MG63 (cell line): ENCODE results near the gene OLIG2. TPM values are rescaled to one million over a fixed set of nuclear protein-coding genes. Genes with fewer than 3 reads are reported as not detected.

Experiments used
- DNase-seq: peaks from one replicate; pipeline ENCODE4 v3.0.0-alpha.2; 2020
- H3K27me3 ChIP-seq: fragments of 250-450 bp; sonication (Bioruptor Pico); 2 replicates; pipeline ENCODE4 v1.5.1; 2020; ENCODE audit warnings: mild to moderate bottlenecking, moderate library complexity
- H3K36me3 ChIP-seq: fragments of 250-450 bp; sonication (Bioruptor Pico); 2 replicates; pipeline ENCODE4 v1.5.1; 2020; ENCODE audit warnings: mild to moderate bottlenecking, moderate library complexity
- H3K4me3 ChIP-seq: fragments of 250-450 bp; sonication (Bioruptor Pico); 2 replicates; pipeline ENCODE4 v1.5.1; 2020; ENCODE audit warnings: mild to moderate bottlenecking, moderate library complexity
- H3K9me3 ChIP-seq: fragments of 250-450 bp; sonication (Bioruptor Pico); 2 replicates; pipeline ENCODE4 v1.5.1; 2020; ENCODE audit warnings: mild to moderate bottlenecking, moderate library complexity
- total RNA-seq: library from RNA; depleted of rRNA; stranded (reverse); fragments of >200 nt; shearing (Covaris generic); gene quantifications from 2 replicates; pipeline ENCODE4 v1.2.3, GENCODE V29; 2014; ENCODE audit warnings: low replicate concordance

Gene OLIG2
- total RNA-seq, 1 experiment from 2014 or later, result not detected

DNA sequence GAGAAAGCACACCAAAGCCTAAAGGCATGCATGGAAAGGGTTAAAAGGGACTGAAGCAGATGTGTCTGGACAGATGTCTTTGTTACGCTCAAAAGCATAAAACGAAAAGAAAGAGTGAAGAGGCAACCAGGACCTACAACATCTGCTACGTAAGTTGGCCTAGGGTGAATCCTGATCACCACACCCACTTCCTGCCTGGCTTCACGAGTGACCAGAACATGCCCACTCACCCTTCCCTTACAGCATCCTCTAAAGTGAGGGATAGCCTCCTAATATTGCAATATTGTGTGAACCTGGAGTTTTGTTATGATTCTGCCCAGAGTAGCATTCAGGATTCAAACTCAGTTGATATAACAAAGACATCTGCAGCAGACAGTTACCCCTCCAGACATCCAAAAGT lies 10.6 kb upstream of the OLIG2 start:
- peaks cover 25% of the 10 kb centered on the region for H3K27me3 ChIP-seq
- H3K36me3 ChIP-seq, result no peaks in the 10 kb centered on the region
- H3K9me3 ChIP-seq, result no peaks in the 10 kb centered on the region
- no peak overlapping the region for H3K4me3 ChIP-seq
- DNase-seq, result no peak

GRCh38 chr21:33015756-33016155 lies 10.0 kb upstream of the OLIG2 start:
- H3K27me3 ChIP-seq, result peaks cover 28% of the 10 kb centered on the region
- no peaks in the 10 kb centered on the region for H3K9me3 ChIP-seq
- no peak overlapping the region for H3K4me3 ChIP-seq
- H3K36me3 ChIP-seq, result no peaks in the 10 kb centered on the region
- DNase-seq, result no peak

GRCh38 chr21:33018707-33019465 lies 6.8 kb upstream of the OLIG2 start:
- H3K36me3 ChIP-seq, result no peaks in the 10 kb centered on the region
- H3K9me3 ChIP-seq, result no peaks in the 10 kb centered on the region
- H3K27me3 ChIP-seq, result peaks cover 53% of the 10 kb centered on the region
- no peak for DNase-seq
- H3K4me3 ChIP-seq, result no peak overlapping the region

- H3K4me3 ChIP-seq, result no peak overlapping the region
- no peak for DNase-seq
- no peaks in the 10 kb centered on the region for H3K9me3 ChIP-seq
- no peaks in the 10 kb centered on the region for H3K36me3 ChIP-seq
- peaks cover 59% of the 10 kb centered on the region for H3K27me3 ChIP-seq
Observed at GRCh38 chr21:33019516-33019884, 6.2 kb upstream of the OLIG2 start.

DNA sequence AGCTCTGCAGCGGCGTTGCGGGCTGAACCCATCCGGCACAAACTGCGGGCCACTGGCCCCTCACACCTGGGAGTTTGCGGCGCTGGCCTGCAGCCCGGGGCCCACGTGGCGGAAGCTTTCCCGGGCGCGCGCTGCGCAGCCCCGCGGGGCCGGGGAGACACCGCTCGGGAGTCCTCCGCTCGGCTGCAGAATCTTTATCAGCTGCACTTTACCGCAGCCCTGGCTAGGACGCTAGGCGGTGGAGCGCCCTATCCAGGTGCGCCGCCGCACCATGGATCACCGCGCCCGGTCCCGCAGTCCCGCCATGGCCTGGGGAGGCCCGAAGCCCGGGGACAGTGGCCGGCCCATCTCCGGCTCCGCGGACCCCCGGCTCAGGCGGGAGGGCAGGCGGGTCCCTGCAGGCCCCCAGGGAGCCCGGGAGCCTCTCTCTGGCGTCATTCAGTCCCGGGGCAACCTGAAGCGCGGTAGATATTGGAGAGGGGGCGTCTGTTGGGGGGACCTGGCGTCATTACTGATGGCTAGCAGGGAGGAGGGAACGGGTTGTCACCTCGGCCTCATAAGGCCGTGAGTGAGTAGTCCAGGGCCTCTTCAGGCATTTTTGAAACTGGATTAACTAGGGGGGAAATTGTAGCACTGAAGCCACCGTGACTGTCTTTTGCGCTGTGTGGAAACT lies 5.7 kb upstream of the OLIG2 start:
- Histone ChIP-seq H3K36me3 (no peaks in the 10 kb centered on the region), H3K27me3 (peaks cover 65% of the 10 kb centered on the region), H3K9me3 (no peaks in the 10 kb centered on the region), H3K4me3 (no peak overlapping the region)
- DNase-seq, result no peak

GRCh38 chr21:33020558-33021100 lies 5.1 kb upstream of the OLIG2 start:
- Histone ChIP-seq H3K4me3 (no peak overlapping the region), H3K27me3 (peaks cover 71% of the 10 kb centered on the region), H3K36me3 (no peaks in the 10 kb centered on the region), H3K9me3 (no peaks in the 10 kb centered on the region)
- DNase-seq, result no peak

DNA sequence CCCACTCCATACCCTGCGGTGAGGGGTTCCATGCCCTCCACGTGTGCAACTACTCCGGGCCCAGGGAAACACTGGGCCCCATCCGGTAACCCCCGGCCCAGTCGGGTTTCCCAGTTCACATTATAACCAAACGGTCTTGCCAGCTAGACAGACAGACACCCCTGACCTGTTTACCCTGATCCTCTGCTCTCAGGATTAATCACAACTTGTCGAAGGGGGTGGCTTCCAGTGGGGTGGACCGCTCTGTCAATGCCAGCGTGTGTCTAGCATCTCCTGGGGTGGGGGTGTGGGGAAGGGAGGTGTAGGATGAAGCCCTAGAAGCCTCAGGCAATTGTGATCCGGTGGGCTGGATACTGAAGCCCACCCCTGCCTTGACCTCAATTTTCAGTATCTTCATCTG lies 4.6 kb upstream of the OLIG2 start:
- Histone ChIP-seq H3K36me3 (no peaks in the 10 kb centered on the region), H3K9me3 (no peaks in the 10 kb centered on the region), H3K4me3 (no peak overlapping the region), H3K27me3 (peaks cover 76% of the 10 kb centered on the region)
- DNase-seq, result no peak

DNA sequence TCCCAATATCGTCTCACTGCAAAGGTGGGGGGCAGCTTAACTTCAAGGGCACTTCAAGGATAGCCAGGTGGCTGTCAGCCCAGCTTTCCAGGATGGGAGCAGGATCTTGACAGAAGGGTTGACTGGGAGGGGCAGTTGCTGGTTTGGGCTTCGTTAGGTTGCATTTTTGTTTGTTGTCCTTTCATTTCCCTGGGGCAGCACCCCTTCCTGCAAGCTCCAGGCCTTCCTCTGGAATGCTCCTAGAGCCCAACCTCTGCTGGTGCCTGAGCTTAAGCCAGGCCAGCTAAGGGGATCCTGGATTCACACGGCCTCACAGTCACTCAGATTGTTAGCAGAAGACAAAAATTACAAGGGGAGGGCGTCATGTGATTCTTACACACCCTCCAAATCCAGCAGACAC lies 4.1 kb upstream of the OLIG2 start:
- no peak overlapping the region for H3K4me3 ChIP-seq
- H3K36me3 ChIP-seq, result no peaks in the 10 kb centered on the region
- peaks cover 81% of the 10 kb centered on the region for H3K27me3 ChIP-seq
- H3K9me3 ChIP-seq, result no peaks in the 10 kb centered on the region
- DNase-seq, result no peak

- no peak overlapping the region for H3K4me3 ChIP-seq
- H3K27me3 ChIP-seq, result peaks cover 80% of the 10 kb centered on the region
- no peaks in the 10 kb centered on the region for H3K9me3 ChIP-seq
- no peak for DNase-seq
- no peaks in the 10 kb centered on the region for H3K36me3 ChIP-seq
Observed at GRCh38 chr21:33022489-33022827, 3.3 kb upstream of the OLIG2 start.

DNA sequence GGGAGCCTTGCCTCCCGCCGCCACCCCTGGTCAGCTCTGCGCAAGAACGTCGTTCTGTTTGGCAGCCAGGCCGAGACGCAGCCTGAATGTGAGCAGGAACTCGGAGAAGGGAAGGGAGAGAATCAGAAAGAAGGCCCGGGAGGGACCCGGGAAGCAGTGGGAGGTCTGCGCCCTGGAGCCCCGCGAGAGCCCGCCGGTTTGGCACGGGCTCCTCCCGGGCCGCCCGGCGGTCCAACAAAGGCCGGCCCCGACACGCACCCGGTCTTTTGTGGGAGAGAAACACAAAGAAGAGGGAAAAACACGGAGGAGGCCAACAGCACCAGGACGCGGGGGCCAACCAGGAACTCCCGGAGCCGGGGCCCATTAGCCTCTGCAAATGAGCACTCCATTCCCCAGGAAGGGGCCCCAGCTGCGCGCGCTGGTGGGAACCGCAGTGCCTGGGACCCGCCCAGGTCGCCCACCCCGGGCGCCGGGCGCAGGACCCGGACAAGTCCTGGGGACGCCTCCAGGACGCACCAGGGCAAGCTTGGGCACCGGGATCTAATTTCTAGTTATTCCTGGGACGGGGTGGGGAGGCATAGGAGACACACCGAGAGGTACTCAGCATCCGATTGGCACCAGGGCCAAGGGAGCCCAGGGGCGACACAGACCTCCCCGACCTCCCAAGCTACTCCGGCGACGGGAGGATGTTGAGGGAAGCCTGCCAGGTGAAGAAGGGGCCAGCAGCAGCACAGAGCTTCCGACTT lies 2.7 kb upstream of the OLIG2 start:
- Histone ChIP-seq H3K4me3 (no peak overlapping the region), H3K27me3 (peaks cover 85% of the 10 kb centered on the region), H3K36me3 (no peaks in the 10 kb centered on the region), H3K9me3 (no peaks in the 10 kb centered on the region)
- no peak for DNase-seq

DNA sequence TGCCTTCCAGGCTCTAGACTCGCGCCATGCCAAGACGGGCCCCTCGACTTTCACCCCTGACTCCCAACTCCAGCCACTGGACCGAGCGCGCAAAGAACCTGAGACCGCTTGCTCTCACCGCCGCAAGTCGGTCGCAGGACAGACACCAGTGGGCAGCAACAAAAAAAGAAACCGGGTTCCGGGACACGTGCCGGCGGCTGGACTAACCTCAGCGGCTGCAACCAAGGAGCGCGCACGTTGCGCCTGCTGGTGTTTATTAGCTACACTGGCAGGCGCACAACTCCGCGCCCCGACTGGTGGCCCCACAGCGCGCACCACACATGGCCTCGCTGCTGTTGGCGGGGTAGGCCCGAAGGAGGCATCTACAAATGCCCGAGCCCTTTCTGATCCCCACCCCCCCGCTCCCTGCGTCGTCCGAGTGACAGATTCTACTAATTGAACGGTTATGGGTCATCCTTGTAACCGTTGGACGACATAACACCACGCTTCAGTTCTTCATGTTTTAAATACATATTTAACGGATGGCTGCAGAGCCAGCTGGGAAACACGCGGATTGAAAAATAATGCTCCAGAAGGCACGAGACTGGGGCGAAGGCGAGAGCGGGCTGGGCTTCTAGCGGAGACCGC lies 2.0 kb upstream of the OLIG2 start:
- DNase-seq, result no peak
- H3K4me3 ChIP-seq, result no peak overlapping the region
- H3K27me3 ChIP-seq, result peaks cover 87% of the 10 kb centered on the region

GRCh38 chr21:33024201-33025103 lies 1.3 kb upstream of the OLIG2 start:
- no peak for DNase-seq
- Histone ChIP-seq H3K9me3 (no peaks in the 10 kb centered on the region), H3K27me3 (peaks cover 86% of the 10 kb centered on the region), H3K36me3 (no peaks in the 10 kb centered on the region), H3K4me3 (no peak overlapping the region)

More for the DNA sequence above, 2.0 kb upstream of the OLIG2 start:
- no peaks in the 10 kb centered on the region for H3K9me3 ChIP-seq
- H3K36me3 ChIP-seq, result no peaks in the 10 kb centered on the region

- Histone ChIP-seq H3K27me3 (peaks cover 79% of the 10 kb centered on the region), H3K4me3 (no peak overlapping the region), H3K36me3 (no peaks in the 10 kb centered on the region), H3K9me3 (no peaks in the 10 kb centered on the region)
- no peak for DNase-seq
Observed at GRCh38 chr21:33025106-33025488, 638 bp upstream of the OLIG2 start.

- H3K36me3 ChIP-seq, result no peaks in the 10 kb centered on the region
- no peak for DNase-seq
- H3K27me3 ChIP-seq, result peaks cover 75% of the 10 kb centered on the region
- H3K9me3 ChIP-seq, result no peaks in the 10 kb centered on the region
- no peak overlapping the region for H3K4me3 ChIP-seq
Observed at GRCh38 chr21:33026443-33026858, 716 bp downstream of the OLIG2 start.

DNA sequence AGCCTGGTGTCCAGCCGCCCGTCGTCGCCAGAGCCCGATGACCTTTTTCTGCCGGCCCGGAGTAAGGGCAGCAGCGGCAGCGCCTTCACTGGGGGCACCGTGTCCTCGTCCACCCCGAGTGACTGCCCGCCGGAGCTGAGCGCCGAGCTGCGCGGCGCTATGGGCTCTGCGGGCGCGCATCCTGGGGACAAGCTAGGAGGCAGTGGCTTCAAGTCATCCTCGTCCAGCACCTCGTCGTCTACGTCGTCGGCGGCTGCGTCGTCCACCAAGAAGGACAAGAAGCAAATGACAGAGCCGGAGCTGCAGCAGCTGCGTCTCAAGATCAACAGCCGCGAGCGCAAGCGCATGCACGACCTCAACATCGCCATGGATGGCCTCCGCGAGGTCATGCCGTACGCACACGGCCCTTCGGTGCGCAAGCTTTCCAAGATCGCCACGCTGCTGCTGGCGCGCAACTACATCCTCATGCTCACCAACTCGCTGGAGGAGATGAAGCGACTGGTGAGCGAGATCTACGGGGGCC lies 1.2 kb downstream of the OLIG2 start:
- DNase-seq, result no peak
- Histone ChIP-seq H3K9me3 (no peaks in the 10 kb centered on the region), H3K36me3 (no peaks in the 10 kb centered on the region), H3K4me3 (no peak overlapping the region), H3K27me3 (peaks cover 70% of the 10 kb centered on the region)
